ENCODE data around the gene TMEM131.

The TMEM131 gene

DNA sequence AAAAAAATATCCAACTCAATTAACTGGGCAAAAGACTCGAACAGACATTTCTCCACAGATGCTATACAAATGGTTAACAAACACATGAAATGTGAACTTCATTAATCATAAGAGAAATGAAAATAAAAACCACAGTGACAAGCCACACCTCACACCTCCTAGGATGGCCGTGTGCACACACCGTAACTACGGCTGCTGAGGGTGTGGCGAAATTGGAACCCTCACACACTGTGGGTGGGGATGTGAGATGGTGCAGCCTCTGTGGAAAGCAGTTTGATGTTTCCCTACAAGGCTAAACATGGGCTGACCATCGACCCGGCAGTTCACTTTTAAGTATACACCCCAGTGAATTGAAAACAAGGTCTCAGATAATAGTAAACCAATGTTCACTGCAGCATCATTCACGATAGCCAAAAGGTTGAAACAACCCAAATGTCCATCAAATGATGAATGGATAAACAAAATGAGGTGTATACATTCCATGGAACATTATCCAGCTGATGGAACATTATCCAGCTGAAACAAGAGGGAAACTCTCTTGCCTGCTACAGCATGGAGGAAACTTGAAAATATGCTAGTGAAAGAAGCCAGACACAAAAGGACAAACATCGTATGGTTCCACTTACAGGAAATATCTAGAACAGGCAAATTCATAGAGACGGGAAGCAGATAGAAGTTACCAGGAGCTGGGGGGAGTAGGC, 250.1 kb downstream of the TMEM131 start:
- no peak overlapping the region for H3K4me3 ChIP-seq (ENCODE audit: low read depth, low read length)
- no peak for DNase-seq (ENCODE audit: low read depth)
- TF ChIP-seq POLR2A (IDR thresholded peaks at IDR 0.05; ENCODE audit: extremely low read depth, insufficient read length) (no peak), CTCF (IDR thresholded peaks at IDR 0.05; ENCODE audit: low read depth, low read length) (no peak), MAX (IDR thresholded peaks at IDR 0.05; ENCODE audit: low read depth, low read length) (no peak), MYC (IDR thresholded peaks at IDR 0.05; ENCODE audit: low read depth, low read length) (no peak)

GRCh38 chr2:97743913-97744312, 251.8 kb downstream of the TMEM131 start:
- DNase-seq (ENCODE audit: low read depth), result no peak

GRCh38 chr2:97742381-97742847, 253.3 kb downstream of the TMEM131 start:
- TF ChIP-seq CTCF (IDR thresholded peaks at IDR 0.05; ENCODE audit: low read depth, low read length) (no peak), MYC (IDR thresholded peaks at IDR 0.05; ENCODE audit: low read depth, low read length) (no peak), MAX (IDR thresholded peaks at IDR 0.05; ENCODE audit: low read depth, low read length) (no peak), POLR2A (IDR thresholded peaks at IDR 0.05; ENCODE audit: extremely low read depth, insufficient read length) (no peak)
- no peak overlapping the region for H3K4me3 ChIP-seq (ENCODE audit: low read depth, low read length)
- DNase-seq (ENCODE audit: low read depth), result peak; percentile 38

More at GRCh38 chr2:97743913-97744312, 251.8 kb downstream of the TMEM131 start:
- no peak for TF ChIP-seq MAX (IDR thresholded peaks at IDR 0.05; ENCODE audit: low read depth, low read length)
- TF ChIP-seq POLR2A (IDR thresholded peaks at IDR 0.05; ENCODE audit: extremely low read depth, insufficient read length), result no peak
- no peak for TF ChIP-seq MYC (IDR thresholded peaks at IDR 0.05; ENCODE audit: low read depth, low read length)
- TF ChIP-seq CTCF (IDR thresholded peaks at IDR 0.05; ENCODE audit: low read depth, low read length), result no peak
- H3K4me3 ChIP-seq (ENCODE audit: low read depth, low read length), result no peak overlapping the region

DNA sequence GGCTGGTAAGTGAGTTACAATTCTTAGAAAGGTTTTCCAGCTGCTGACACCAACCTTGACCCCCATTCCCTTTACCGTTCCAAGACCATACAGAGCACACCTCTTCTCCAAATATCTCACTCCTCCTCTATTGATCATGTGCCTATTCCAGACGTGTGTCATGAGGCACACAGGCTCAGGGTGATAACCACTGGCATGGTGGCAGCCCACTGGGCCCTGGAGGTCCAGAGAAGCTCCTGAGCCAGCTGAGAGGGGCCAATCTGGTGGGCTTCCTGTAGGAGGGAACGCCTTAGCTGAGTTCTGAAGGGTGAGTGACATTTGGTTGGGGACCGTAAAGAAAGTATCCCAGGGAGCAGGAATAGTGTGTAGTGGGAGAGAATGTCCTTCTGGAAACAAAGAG, 254.1 kb downstream of the TMEM131 start:
- no peak for DNase-seq (ENCODE audit: low read depth)
- H3K4me3 ChIP-seq (ENCODE audit: low read depth, low read length), result no peak overlapping the region
- no peak for TF ChIP-seq POLR2A (IDR thresholded peaks at IDR 0.05; ENCODE audit: extremely low read depth, insufficient read length)
- TF ChIP-seq MAX (IDR thresholded peaks at IDR 0.05; ENCODE audit: low read depth, low read length), result no peak
- no peak for TF ChIP-seq MYC (IDR thresholded peaks at IDR 0.05; ENCODE audit: low read depth, low read length)
- TF ChIP-seq CTCF (IDR thresholded peaks at IDR 0.05; ENCODE audit: low read depth, low read length), result no peak

DNA sequence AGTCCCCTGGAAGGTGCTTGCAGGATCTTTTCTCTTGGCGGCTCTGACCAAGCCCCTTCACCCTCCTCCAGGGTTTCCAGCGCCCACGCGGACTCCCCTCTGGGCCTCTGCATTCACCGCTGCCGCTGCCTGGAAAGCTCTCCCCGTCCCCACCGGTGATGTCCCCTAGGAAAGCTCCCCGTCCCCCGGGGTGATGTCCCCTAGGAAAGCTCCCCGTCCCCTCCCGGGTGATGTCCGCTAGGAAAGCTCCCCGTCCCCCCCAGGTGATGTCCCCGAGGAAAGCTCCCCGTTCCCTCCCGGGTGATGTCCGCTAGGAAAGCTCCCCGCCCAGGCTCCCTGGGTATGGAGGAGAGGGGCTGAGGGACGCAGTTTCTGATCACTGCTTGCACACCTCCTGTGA, 254.5 kb downstream of the TMEM131 start:
- TF ChIP-seq POLR2A (IDR thresholded peaks at IDR 0.05; ENCODE audit: extremely low read depth, insufficient read length), result no peak
- no peak for TF ChIP-seq MYC (IDR thresholded peaks at IDR 0.05; ENCODE audit: low read depth, low read length)
- no peak for TF ChIP-seq MAX (IDR thresholded peaks at IDR 0.05; ENCODE audit: low read depth, low read length)
- DNase-seq (ENCODE audit: low read depth), result no peak
- H3K4me3 ChIP-seq (ENCODE audit: low read depth, low read length), result no peak overlapping the region

DNA sequence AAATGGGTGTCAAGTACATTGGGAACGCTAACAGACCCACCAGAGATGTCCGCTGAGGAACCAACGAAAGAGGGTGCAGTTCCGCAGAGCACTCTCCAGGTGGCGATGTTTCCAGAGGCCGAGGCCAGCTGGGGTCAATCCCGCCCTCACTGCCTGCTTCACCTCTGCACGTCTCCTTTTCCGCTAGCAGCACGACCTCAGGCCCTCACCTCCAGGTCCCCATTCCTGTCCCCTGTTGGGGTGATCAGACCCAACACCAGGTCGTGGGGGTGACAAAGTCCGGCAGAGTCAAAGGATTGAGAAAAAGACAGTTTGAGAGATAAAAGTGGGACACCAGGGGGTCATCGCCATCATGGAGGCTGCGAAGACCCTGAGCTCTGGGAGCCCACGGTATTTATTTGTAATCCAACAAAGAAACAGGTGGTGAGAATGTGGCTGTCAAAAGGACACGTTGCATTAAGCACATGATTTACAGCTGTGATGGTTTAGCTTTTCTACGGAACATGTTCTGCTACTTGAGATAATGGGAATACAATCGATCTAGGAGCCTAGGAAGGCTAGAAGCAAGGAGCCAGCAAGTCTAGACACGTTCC, 255.1 kb downstream of the TMEM131 start:
- H3K4me3 ChIP-seq (ENCODE audit: low read depth, low read length), result no peak overlapping the region
- TF ChIP-seq CTCF (IDR thresholded peaks at IDR 0.05; ENCODE audit: low read depth, low read length) (peak; percentile 93), MAX (IDR thresholded peaks at IDR 0.05; ENCODE audit: low read depth, low read length) (no peak), MYC (IDR thresholded peaks at IDR 0.05; ENCODE audit: low read depth, low read length) (0 out of 2 replicates have a peak, but pooled peaks have one; percentile 24)
- peak; percentile 65 for DNase-seq (ENCODE audit: low read depth)

Data from NB4 (cell line).